Measurements from ENCODE around the gene MICAL3. TPM values are rescaled to one million over a fixed set of nuclear protein-coding genes. Genes with fewer than 3 reads are reported as not detected.

The MICAL3 gene
- total RNA-seq, 4 donors from 2014 or later, result 15.8 to 45.4 (median 31.6) TPM

GRCh38 chr22:18056807-18057474 is 32.6 kb upstream of the MICAL3 start:
- TF ChIP-seq CTCF (IDR thresholded peaks at IDR 0.05; ENCODE audit: low read depth), result no peak

GRCh38 chr22:18056161-18056666 is 31.9 kb upstream of the MICAL3 start:
- no peak for TF ChIP-seq CTCF (IDR thresholded peaks at IDR 0.05; ENCODE audit: low read depth)

- TF ChIP-seq CTCF (IDR thresholded peaks at IDR 0.05; ENCODE audit: low read depth), result no peak
Observed at GRCh38 chr22:18055619-18056160, 31.3 kb upstream of the MICAL3 start.

- TF ChIP-seq CTCF (IDR thresholded peaks at IDR 0.05; ENCODE audit: low read depth), result no peak
Observed at GRCh38 chr22:18050065-18050464, 25.7 kb upstream of the MICAL3 start.

GRCh38 chr22:18048441-18048898 is 24.1 kb upstream of the MICAL3 start:
- TF ChIP-seq CTCF (IDR thresholded peaks at IDR 0.05; ENCODE audit: low read depth), result no peak

- no peak for TF ChIP-seq CTCF (IDR thresholded peaks at IDR 0.05; ENCODE audit: low read depth)
Observed at GRCh38 chr22:18048041-18048440, 23.7 kb upstream of the MICAL3 start.

- no peak for TF ChIP-seq CTCF (IDR thresholded peaks at IDR 0.05; ENCODE audit: low read depth)
Observed at GRCh38 chr22:18045794-18046193, 21.4 kb upstream of the MICAL3 start.

Data from subcutaneous adipose tissue (tissue), 4 donors.